B cell (primary cell): ENCODE measurements around the gene PIGM. TPM values are rescaled to one million over a fixed set of nuclear protein-coding genes. Genes with fewer than 3 reads are reported as not detected.

Source experiments
- ATAC-seq: fragments of 200-7000 bp; cut with Tn5 transposase; one replicate; pipeline ENCODE4 v1.10.0; 2021; ENCODE audit warnings: low read depth, mild to moderate bottlenecking, moderate number of reproducible peaks, moderate library complexity
- CTCF ChIA-PET: fragments of 350-600 bp; sonication (Branson Sonifier 250); formaldehyde crosslinking; loops from one replicate; lab custom pipeline; 2021; ENCODE audit warnings: antibody characterized with exemption, inconsistent platforms; lab: Charles Lee
- POLR2A ChIA-PET: fragments of 350-600 bp; sonication (Branson Sonifier 250); formaldehyde crosslinking; loops from one replicate; lab custom pipeline; 2021; ENCODE audit warnings: antibody characterized with exemption; lab: Charles Lee
- DNase-seq: peaks from one replicate; pipeline ENCODE4 v3.0.0; 2013
- H2AFZ ChIP-seq: 2 replicates; pipeline ENCODE4 v1.6.1; 2012; ENCODE audit warnings: mild to moderate bottlenecking, low read depth, low read length; ENCODE audit not compliant: insufficient read depth, poor library complexity, severe bottlenecking
- H3K27ac ChIP-seq, 2 donors: 1 replicate in 1 of 2; 2 replicates in 1 of 2; pipeline ENCODE4 v1.5.1; 2012 to 2013; ENCODE audit warnings: low read length in 2 of 2, mild to moderate bottlenecking in 2 of 2, moderate library complexity in 1 of 2
- H3K27me3 ChIP-seq, 4 experiments: fragments of 200-600 bp in 1 of 4; sonication (generic) in 1 of 4; replicated peaks in 1 of 4; 1 replicate in 2 of 4; 2 replicates in 2 of 4; pipeline versions ENCODE4 v1.6.1 to v1.7.0; 2013 to 2016; ENCODE audit warnings: low read length in 3 of 4, mild to moderate bottlenecking in 2 of 4, mixed read lengths in 1 of 4, moderate library complexity in 1 of 4; ENCODE audit not compliant: insufficient read depth in 4 of 4, control insufficient read depth in 3 of 4; ENCODE audit errors: control extremely low read depth in 1 of 4
- H3K36me3 ChIP-seq, 2 experiments: replicated peaks in 1 of 2; 1 replicate in 1 of 2; 2 replicates in 1 of 2; pipeline versions ENCODE4 v1.6.1 to v1.7.1; 2013; ENCODE audit warnings: low read length in 1 of 2; ENCODE audit not compliant: insufficient read depth in 2 of 2, control insufficient read depth in 1 of 2; ENCODE audit errors: control extremely low read depth in 1 of 2, extremely low read depth in 1 of 2
- H3K4me1 ChIP-seq, 2 donors: fragments of 200-600 bp in 1 of 2; sonication (generic) in 1 of 2; 1 replicate in 1 of 2; 2 replicates in 1 of 2; pipeline versions ENCODE4 v1.5.1 to v1.6.1; 2013 to 2017; ENCODE audit warnings: low read length in 2 of 2; ENCODE audit not compliant: control insufficient read depth in 2 of 2, insufficient read depth in 2 of 2
- H3K4me2 ChIP-seq: replicated peaks from 2 replicates; pipeline ENCODE3; 2012; ENCODE audit warnings: mild to moderate bottlenecking, low read depth, low read length; ENCODE audit not compliant: poor library complexity, severe bottlenecking
- H3K4me3 ChIP-seq, 5 experiments: fragments of 200-600 bp in 1 of 5; sonication (generic) in 1 of 5; 1 replicate in 3 of 5; 2 replicates in 2 of 5; pipeline versions ENCODE4 v1.5.1 to v1.7.0; 2011 to 2016; ENCODE audit warnings: low read length in 4 of 5, mild to moderate bottlenecking in 4 of 5, low read depth in 2 of 5, control low read depth in 1 of 5, moderate library complexity in 1 of 5; ENCODE audit not compliant: insufficient read depth in 1 of 5; ENCODE audit errors: control extremely low read depth in 1 of 5, extremely low read depth in 1 of 5
- H3K79me2 ChIP-seq: fragments of 200-600 bp; sonication (generic); one replicate; pipeline ENCODE4 v1.6.0; 2016; ENCODE audit warnings: low read length; ENCODE audit not compliant: control insufficient read depth, insufficient read depth
- H3K9ac ChIP-seq: fragments of 200-600 bp; sonication (generic); 2 replicates; pipeline ENCODE4 v1.6.1; 2017; ENCODE audit warnings: mild to moderate bottlenecking, low read length, moderate library complexity
- H3K9me3 ChIP-seq, 3 donors: one replicate each; pipeline versions ENCODE4 v1.6.1 to v1.7.1; 2013; ENCODE audit warnings: low read length in 2 of 3; ENCODE audit not compliant: control insufficient read depth in 2 of 3, insufficient read depth in 1 of 3; ENCODE audit errors: control extremely low read depth in 1 of 3
- H4K20me1 ChIP-seq: 2 replicates; pipeline ENCODE4 v1.6.0; 2012; ENCODE audit warnings: mild to moderate bottlenecking, low read length; ENCODE audit not compliant: insufficient read depth, control insufficient read depth, poor library complexity, severe bottlenecking
- H3K27ac Mint-ChIP-seq: one replicate; pipeline ENCODE4 v1.8.0; 2021; ENCODE audit warnings: mixed read lengths
- H3K27me3 Mint-ChIP-seq: one replicate; pipeline ENCODE4 v1.8.0; 2021; ENCODE audit warnings: mixed read lengths
- H3K4me1 Mint-ChIP-seq: one replicate; pipeline ENCODE4 v1.8.0; 2021; ENCODE audit warnings: mixed read lengths
- H3K4me3 Mint-ChIP-seq: one replicate; pipeline ENCODE4 v1.8.0; 2021; ENCODE audit warnings: mixed read lengths
- H3K9me3 Mint-ChIP-seq: one replicate; pipeline ENCODE4 v1.8.0; 2022; ENCODE audit warnings: mixed read lengths; ENCODE audit not compliant: insufficient read depth
- CTCF ChIP-seq: fragments of 200-600 bp; IDR thresholded peaks from one replicate; pipeline ENCODE4 v1.8.0; 2022; ENCODE audit warnings: antibody characterized with exemption, mild to moderate bottlenecking
- EZH2 ChIP-seq: IDR thresholded peaks from 2 replicates; pipeline ENCODE4 v1.6.1; 2012; ENCODE audit warnings: borderline replicate concordance, low read depth, mild to moderate bottlenecking, moderate library complexity, low read length; ENCODE audit not compliant: insufficient read depth, poor library complexity, severe bottlenecking
- WGBS: methylation state at CpG from one replicate; pipeline ENCODE4 v1.1.5; 2013; ENCODE audit warnings: missing lambda C conversion rate; ENCODE audit not compliant: insufficient coverage; 5-methylcytosine and 5-hydroxymethylcytosine counted together
- intact Hi-C: fragments of 100-400 bp; cut with micrococcal nuclease; formaldehyde crosslinking; loops from one replicate; pipeline ENCODE4 v1.10.0; 2022
- polyA plus RNA-seq: library from polyadenylated mRNA; depleted of rRNA; stranded (reverse); fragments of >200 nt; gene quantifications from 2 replicates; pipeline ENCODE4 v1.2.3, GENCODE V29; 2012
- total RNA-seq, 2 donors: library from RNA; stranded (reverse); fragments of 120-200 nt in 1 of 2; gene quantifications; 1 replicate in 1 of 2; 2 replicates in 1 of 2; pipeline versions ENCODE4 v1.2.3 to v1.2.4, GENCODE V29; 2013 to 2022

PIGM gene
- total and polyA plus RNA-seq, 2 donors (not counting 1 experiment from before 2014, with no cell fraction given): 1.4 to 7.4 TPM

DNA sequence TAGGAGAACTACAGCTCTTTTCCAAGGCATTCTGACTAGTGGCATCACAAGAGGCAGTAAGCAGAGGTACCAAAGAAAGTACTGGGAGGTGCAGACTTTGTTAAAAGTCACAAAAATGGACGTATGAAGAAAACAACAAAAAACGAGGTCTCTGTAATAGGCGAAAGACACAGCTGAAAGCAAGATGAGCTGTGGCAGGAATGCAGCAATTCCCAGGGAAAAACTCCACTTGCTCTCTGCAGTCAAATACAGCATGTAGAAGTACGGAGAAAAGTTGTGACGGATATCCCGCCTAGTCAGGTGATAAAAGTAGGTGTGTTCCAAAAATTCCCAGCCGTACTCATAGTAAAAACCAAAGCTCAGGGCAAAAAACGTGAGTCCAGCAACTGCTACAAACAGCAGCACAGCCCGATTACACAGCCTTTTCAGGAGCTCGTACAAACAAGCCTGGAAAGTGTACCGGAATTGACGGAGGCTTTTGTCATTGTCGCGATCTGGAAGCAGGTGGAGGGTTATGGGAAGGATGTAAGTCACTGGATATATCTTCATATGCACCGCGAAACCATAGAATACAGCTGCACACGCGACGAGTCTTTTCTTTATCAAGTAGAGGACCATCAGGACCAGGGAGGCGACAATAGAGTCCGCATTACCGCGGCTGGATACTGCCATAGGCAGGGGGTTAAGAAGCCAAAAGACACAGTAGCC, 979 bp downstream of the PIGM start:
- Mint-ChIP-seq H3K4me3 (peak overlapping the region; percentile 99), H3K9me3 (no peaks in the 10 kb centered on the region), H3K27me3 (no peaks in the 10 kb centered on the region), H3K4me1 (peaks cover 27% of the 10 kb centered on the region), H3K27ac (peak overlapping the region; percentile 88)
- H3K79me2 ChIP-seq: no peaks in the 10 kb centered on the region
- no peaks in the 10 kb centered on the region for H3K9me3 ChIP-seq
- no peaks in the 10 kb centered on the region for H4K20me1 ChIP-seq
- CTCF ChIA-PET: interaction anchor here (1.0 to 4.9 kb wide), 11 partner anchors 9 to 261 kb away, joined by 3 to 26 read pairs (median 5); partner anchors contain the start of gene DUSP23
- POLR2A ChIA-PET: no interaction called here
- peak overlapping the region; percentile 71 for H3K9ac ChIP-seq
- TF ChIP-seq EZH2: no peak
- TF ChIP-seq CTCF: no peak
- H3K36me3 ChIP-seq: no peaks in the 10 kb centered on the region
- no peaks in the 10 kb centered on the region for H3K27me3 ChIP-seq
- H3K27ac ChIP-seq: peak overlapping the region in 1 of 2 donors; percentile 57
- intact Hi-C loops: loop anchor here (2.0 kb wide), 2 partner anchors 16 to 24 kb away; no protein-coding TSS in a partner anchor
- DNase-seq (peak; percentile 14), ATAC-seq (peak; percentile 8)
- 14% methylated on average over 18 of the region's 23 CpGs for WGBS
- H3K4me1 ChIP-seq: peaks cover 19 to 20% of the 10 kb centered on the region in 2 donors
- peak overlapping the region; percentile 91 for H2AFZ ChIP-seq
- peak overlapping the region; percentile 85 for H3K4me2 ChIP-seq
- peak overlapping the region; percentile 51 to 78 (median 74) for H3K4me3 ChIP-seq

- Histone ChIP-seq H3K4me2 (no peak overlapping the region), H3K27me3 (no peaks in the 10 kb centered on the region), H3K27ac (no peak overlapping the region), H3K9ac (no peak overlapping the region), H4K20me1 (no peaks in the 10 kb centered on the region), H3K79me2 (no peaks in the 10 kb centered on the region), H3K4me1 (peaks cover 19 to 20% of the 10 kb centered on the region in 2 donors), H3K4me3 (no peak overlapping the region), H2AFZ (no peak overlapping the region), H3K9me3 (no peaks in the 10 kb centered on the region), H3K36me3 (no peaks in the 10 kb centered on the region)
- DNase-seq (no peak), ATAC-seq (no peak)
- Mint-ChIP-seq H3K27ac (no peak overlapping the region), H3K9me3 (no peaks in the 10 kb centered on the region), H3K4me1 (peaks cover 27% of the 10 kb centered on the region), H3K27me3 (no peaks in the 10 kb centered on the region), H3K4me3 (no peak overlapping the region)
- ChIA-PET POLR2A (no interaction called here), CTCF (interaction anchor here (0.5 kb wide), 1 partner anchor 111 kb away, joined by 4 read pairs; no protein-coding TSS in a partner anchor)
- intact Hi-C loops: no loop called here
- TF ChIP-seq EZH2: no peak
- no peak for TF ChIP-seq CTCF
Observed at GRCh38 chr1:160028426-160028825, 3.4 kb downstream of the PIGM start.
